GM20000 (cell line): ENCODE data around the gene RBBP8NL.

Experiments
- DNase-seq: peaks from one replicate; pipeline ENCODE4 v3.0.0; 2012; ENCODE audit warnings: low spot score
- CTCF ChIP-seq: IDR thresholded peaks from 2 replicates; pipeline ENCODE4 v1.5.1; 2012; ENCODE audit warnings: mild to moderate bottlenecking, control low read depth; ENCODE audit errors: extremely low read depth, missing control alignments

Gene RBBP8NL

GRCh38 chr20:62459488-62459887 lies 32.1 kb upstream of the RBBP8NL start:
- TF ChIP-seq CTCF = no peak
- DNase-seq = no peak

DNA sequence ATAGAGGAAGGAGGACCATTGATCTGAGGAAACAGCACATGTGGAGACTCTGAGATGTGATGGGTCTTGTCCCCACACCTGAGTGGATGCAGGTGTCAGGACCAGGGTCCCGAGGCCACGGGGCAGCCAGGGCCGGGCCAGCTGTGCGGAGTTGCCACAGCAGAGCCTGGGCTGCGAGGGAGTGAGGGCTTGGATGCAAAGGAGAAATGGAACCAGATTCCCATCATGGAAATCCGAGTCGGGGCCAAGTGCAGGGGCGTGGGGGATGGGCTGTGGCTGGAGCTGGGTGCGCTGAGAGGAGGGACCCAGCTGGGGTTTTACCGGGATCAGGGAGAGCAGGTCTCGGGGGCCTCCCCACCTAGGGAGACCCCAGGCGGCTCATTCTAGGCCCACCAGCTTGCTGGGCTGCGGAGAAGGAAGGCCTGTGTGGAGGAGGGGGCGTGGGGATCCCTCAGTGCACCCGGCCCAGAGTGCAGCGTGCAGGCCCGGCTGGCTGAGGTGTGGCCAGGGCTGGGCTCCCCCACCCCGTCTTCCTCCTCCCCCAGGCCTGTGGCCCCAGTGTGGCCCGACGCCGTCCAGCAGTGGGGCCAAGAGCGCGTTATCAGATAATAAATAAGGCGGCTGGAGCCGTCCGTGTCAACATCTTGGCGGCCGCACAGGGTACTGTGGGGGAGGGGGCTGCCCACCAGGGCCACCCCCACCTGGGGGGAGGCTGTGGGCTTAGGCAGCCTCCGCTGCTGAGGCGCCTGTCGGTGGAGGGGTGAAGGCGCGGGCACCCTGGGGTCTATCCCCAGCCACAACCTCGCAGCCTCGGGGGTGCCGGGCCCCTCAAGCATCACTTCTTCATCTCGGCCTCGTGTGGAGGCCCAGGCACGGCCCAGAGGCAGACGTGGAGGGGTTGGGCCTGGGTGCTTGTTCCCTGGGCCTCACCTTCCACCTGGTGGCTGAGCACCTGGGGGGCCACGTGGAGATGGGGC lies 31.2 kb upstream of the RBBP8NL start:
- DNase-seq = no peak
- no peak for TF ChIP-seq CTCF

GRCh38 chr20:62457831-62458230 lies 30.5 kb upstream of the RBBP8NL start:
- DNase-seq = no peak
- TF ChIP-seq CTCF = no peak

DNA sequence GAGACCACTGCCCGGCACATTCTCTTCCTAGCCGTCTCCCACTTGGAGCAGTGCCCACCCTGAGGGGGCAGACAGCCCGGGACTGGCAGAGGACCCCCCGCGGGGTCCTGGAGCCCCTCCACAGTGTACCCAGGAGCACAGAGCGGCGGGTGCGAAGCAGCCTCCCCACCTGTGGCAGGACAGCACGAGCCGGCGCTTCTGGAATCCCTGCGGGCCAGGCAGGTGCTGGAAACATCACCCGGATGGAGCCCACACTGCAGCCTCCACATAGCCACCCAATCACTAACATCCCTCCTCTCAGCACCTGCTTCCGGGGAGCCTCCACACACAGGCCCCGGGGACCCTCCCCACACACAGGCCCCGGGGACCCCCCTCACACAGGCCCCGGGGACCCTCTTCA lies 29.8 kb upstream of the RBBP8NL start:
- TF ChIP-seq CTCF = no peak
- no peak for DNase-seq

GRCh38 chr20:62455929-62456328 lies 28.6 kb upstream of the RBBP8NL start:
- no peak for DNase-seq
- TF ChIP-seq CTCF = no peak

GRCh38 chr20:62454904-62455636 lies 27.7 kb upstream of the RBBP8NL start:
- DNase-seq = no peak
- no peak for TF ChIP-seq CTCF
